Measurements from ENCODE around the gene HMGXB4. TPM values are rescaled to one million over a fixed set of nuclear protein-coding genes. Genes with fewer than 3 reads are reported as not detected.

The HMGXB4 gene
- total and polyA plus RNA-seq, 2 of the 4 experiments (the other 2 are of a cell fraction), result 11.8 to 18.5 TPM

GRCh38 chr22:35324067-35324466 lies 66.8 kb downstream of the HMGXB4 start:
- no peak overlapping the region for H4K5ac ChIP-seq (ENCODE audit: low read depth, low read length)
- in situ Hi-C loops (cut with MboI; ENCODE audit: low sequenced_read_pairs) (loop anchor here (25.0 kb wide), 1 partner anchor 1188 kb away; the partner anchor contains the start of gene FOXRED2), dilution Hi-C loops (cut with HindIII; ENCODE audit: low sequenced_read_pairs, unreplicated experiment) (no loop called here), intact Hi-C loops (cut with micrococcal nuclease) (no loop called here)
- H2BK120ac ChIP-seq (ENCODE audit: low read depth, low read length), result no peak overlapping the region
- no peak overlapping the region for H2AFZ ChIP-seq (replicated peaks; ENCODE audit: low read length, poor library complexity)
- H3K36me3 ChIP-seq (ENCODE audit: control insufficient read depth, insufficient read depth, low read length), result peaks cover 67% of the 10 kb centered on the region
- H2BK20ac ChIP-seq (ENCODE audit: low read depth, low read length), result no peak overlapping the region
- H3K9ac ChIP-seq (ENCODE audit: low read depth, low read length), result no peak overlapping the region
- DNase-seq (no peak), ATAC-seq (ENCODE audit: low read depth) (no peak)
- H2BK15ac ChIP-seq (ENCODE audit: low read depth, low read length), result no peak overlapping the region
- H3K18ac ChIP-seq (ENCODE audit: low read depth, low read length), result no peak overlapping the region
- peaks cover 5% of the 10 kb centered on the region; the same call in 1 of the 2 replicates for H3K9me1 ChIP-seq (ENCODE audit: insufficient read depth, low read length)
- H3K23ac ChIP-seq (ENCODE audit: low read depth, low read length), result no peak overlapping the region
- 100% methylated on average over 1 of the region's 5 CpGs; no CpG with 5 or more reads in 1 of the 2 experiments for WGBS, 2 experiments (ENCODE audit: extremely low coverage in 2 of 2, insufficient read length in 1 of 2)
- H4K8ac ChIP-seq (ENCODE audit: low read depth in 2 of 2, low read length in 2 of 2), result no peak overlapping the region
- no peak overlapping the region for H3K27ac ChIP-seq (ENCODE audit: insufficient read depth, low read length)
- H3K27me3 ChIP-seq (ENCODE audit: control insufficient read depth, insufficient read depth, low read length), result no peaks in the 10 kb centered on the region
- H3K4me2 ChIP-seq (ENCODE audit: low read depth, low read length), result no peak overlapping the region
- H3K4ac ChIP-seq (ENCODE audit: low read depth, low read length), result no peak overlapping the region
- peaks cover 13% of the 10 kb centered on the region; the same call in 1 of the 2 replicates for H4K20me1 ChIP-seq (ENCODE audit: insufficient read depth, low read length)
- BruUV-seq (replicated peaks), result no TSS peak
- H3K4me1 ChIP-seq (ENCODE audit: control insufficient read depth, insufficient read depth, low read length), result no peaks in the 10 kb centered on the region
- TF ChIP-seq ELK1 (IDR thresholded peaks at IDR 0.05; ENCODE audit: borderline replicate concordance, low read depth, low read length) (no peak), MXI1 (IDR thresholded peaks at IDR 0.05; ENCODE audit: borderline replicate concordance, low read depth, low read length) (no peak), FOS (IDR thresholded peaks at IDR 0.05; ENCODE audit: low read depth, low read length) (no peak), RAD21 (IDR thresholded peaks at IDR 0.05; ENCODE audit: low read length) (no peak), RCOR1 (IDR thresholded peaks at IDR 0.05; ENCODE audit: insufficient replicate concordance, low read length) (no peak), USF2 (IDR thresholded peaks at IDR 0.05; ENCODE audit: low read depth, low read length) (no peak), CHD1 (IDR thresholded peaks at IDR 0.05; ENCODE audit: low read depth, low read length) (no peak), SMC3 (IDR thresholded peaks at IDR 0.05; ENCODE audit: low read depth, low read length) (no peak), BHLHE40 (IDR thresholded peaks at IDR 0.05; ENCODE audit: low read depth, low read length) (no peak), NFE2L2 (IDR thresholded peaks at IDR 0.05; ENCODE audit: low read depth, low read length) (no peak), RFX5 (IDR thresholded peaks at IDR 0.05; ENCODE audit: low read depth, low read length) (no peak), MAZ (IDR thresholded peaks at IDR 0.05; ENCODE audit: borderline replicate concordance, low read depth, low read length) (no peak), CEBPB (IDR thresholded peaks at IDR 0.05; ENCODE audit: low read depth, low read length) (no peak), MAFK (IDR thresholded peaks at IDR 0.05; ENCODE audit: low read depth, low read length) (no peak), POLR2A (IDR thresholded peaks at IDR 0.05; ENCODE audit: low read depth, low read length) (no peak)
- TF ChIP-seq, protein P1, sequence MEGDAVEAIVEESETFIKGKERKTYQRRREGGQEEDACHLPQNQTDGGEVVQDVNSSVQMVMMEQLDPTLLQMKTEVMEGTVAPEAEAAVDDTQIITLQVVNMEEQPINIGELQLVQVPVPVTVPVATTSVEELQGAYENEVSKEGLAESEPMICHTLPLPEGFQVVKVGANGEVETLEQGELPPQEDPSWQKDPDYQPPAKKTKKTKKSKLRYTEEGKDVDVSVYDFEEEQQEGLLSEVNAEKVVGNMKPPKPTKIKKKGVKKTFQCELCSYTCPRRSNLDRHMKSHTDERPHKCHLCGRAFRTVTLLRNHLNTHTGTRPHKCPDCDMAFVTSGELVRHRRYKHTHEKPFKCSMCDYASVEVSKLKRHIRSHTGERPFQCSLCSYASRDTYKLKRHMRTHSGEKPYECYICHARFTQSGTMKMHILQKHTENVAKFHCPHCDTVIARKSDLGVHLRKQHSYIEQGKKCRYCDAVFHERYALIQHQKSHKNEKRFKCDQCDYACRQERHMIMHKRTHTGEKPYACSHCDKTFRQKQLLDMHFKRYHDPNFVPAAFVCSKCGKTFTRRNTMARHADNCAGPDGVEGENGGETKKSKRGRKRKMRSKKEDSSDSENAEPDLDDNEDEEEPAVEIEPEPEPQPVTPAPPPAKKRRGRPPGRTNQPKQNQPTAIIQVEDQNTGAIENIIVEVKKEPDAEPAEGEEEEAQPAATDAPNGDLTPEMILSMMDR (conservative IDR thresholded peaks at IDR 0.05; ENCODE audit: low read depth, low read length), result no peak
- H3K4me3 ChIP-seq (ENCODE audit: insufficient read depth, low read depth, low read length), result no peak overlapping the region
- H2BK5ac ChIP-seq (ENCODE audit: low read depth, low read length, poor library complexity, severe bottlenecking), result no peak overlapping the region
- ChIA-PET POLR2A (ENCODE audit: unreplicated experiment) (no interaction called here), CTCF (no interaction called here)
- H3K79me1 ChIP-seq (ENCODE audit: low read depth in 1 of 2, low read length in 2 of 2), result peaks cover 0 to 13% of the 10 kb centered on the region in 2 experiments; a peak in 1 of 4 replicates
- no peak overlapping the region for H4K91ac ChIP-seq (ENCODE audit: insufficient read depth, low read depth, low read length)
- no peaks in the 10 kb centered on the region for H3K9me3 ChIP-seq (ENCODE audit: control insufficient read depth, insufficient read depth, low read length)
- no peak overlapping the region for H3K56ac ChIP-seq (ENCODE audit: extremely low read depth, insufficient read depth, low read length)
- no peak overlapping the region for H2AK9ac ChIP-seq (replicated peaks; ENCODE audit: low read depth, low read length, poor library complexity)
- no peak overlapping the region for H3K14ac ChIP-seq (replicated peaks; ENCODE audit: low read depth, low read length)
- H2AK5ac ChIP-seq (ENCODE audit: low read depth, low read length), result no peak overlapping the region

All from IMR-90 (cell line).